Measurements from ENCODE around the gene KCNN3. TPM values are rescaled to one million over a fixed set of nuclear protein-coding genes. Genes with fewer than 3 reads are reported as not detected.
A peak's percentile ranks its signal among the peaks of the same experiment; 100 is the strongest.

The KCNN3 gene
- total RNA-seq, 1 experiment from 2014 or later: 0.26 TPM

- Histone ChIP-seq H3K9me2 (replicated peaks; ENCODE audit: low read length) (no peaks in the 10 kb centered on the region), H3K27ac (ENCODE audit: low read length) (no peak overlapping the region), H3K9me3 (ENCODE audit: low read length) (no peaks in the 10 kb centered on the region), H3K27me3 (ENCODE audit: low read length) (peaks cover 65% of the 10 kb centered on the region), H2AFZ (ENCODE audit: low read length) (no peak overlapping the region), H3K9ac (ENCODE audit: low read length) (no peak overlapping the region), H4K20me1 (ENCODE audit: low read length) (no peaks in the 10 kb centered on the region), H3K4me1 (ENCODE audit: insufficient read depth, low read length) (no peaks in the 10 kb centered on the region), H3F3A (ENCODE audit: low read length, unreplicated experiment) (no peaks in the 10 kb centered on the region), H3K4me3 (ENCODE audit: low read length) (no peak overlapping the region), H3K79me2 (ENCODE audit: low read length) (no peaks in the 10 kb centered on the region), H3K4me2 (ENCODE audit: low read length) (no peak overlapping the region), H3K36me3 (ENCODE audit: low read depth, low read length) (no peaks in the 10 kb centered on the region)
- ATAC-seq: no peak
- intact Hi-C loops (cut with micrococcal nuclease): no loop called here
- BruUV-seq (replicated peaks): no TSS peak
- POLR2A ChIA-PET (ENCODE audit: unreplicated experiment): no interaction called here
- TF ChIP-seq EZH2phosphoT487 (IDR thresholded peaks at IDR 0.05; ENCODE audit: borderline replicate concordance, low read length): no peak
- TF ChIP-seq, protein P1, sequence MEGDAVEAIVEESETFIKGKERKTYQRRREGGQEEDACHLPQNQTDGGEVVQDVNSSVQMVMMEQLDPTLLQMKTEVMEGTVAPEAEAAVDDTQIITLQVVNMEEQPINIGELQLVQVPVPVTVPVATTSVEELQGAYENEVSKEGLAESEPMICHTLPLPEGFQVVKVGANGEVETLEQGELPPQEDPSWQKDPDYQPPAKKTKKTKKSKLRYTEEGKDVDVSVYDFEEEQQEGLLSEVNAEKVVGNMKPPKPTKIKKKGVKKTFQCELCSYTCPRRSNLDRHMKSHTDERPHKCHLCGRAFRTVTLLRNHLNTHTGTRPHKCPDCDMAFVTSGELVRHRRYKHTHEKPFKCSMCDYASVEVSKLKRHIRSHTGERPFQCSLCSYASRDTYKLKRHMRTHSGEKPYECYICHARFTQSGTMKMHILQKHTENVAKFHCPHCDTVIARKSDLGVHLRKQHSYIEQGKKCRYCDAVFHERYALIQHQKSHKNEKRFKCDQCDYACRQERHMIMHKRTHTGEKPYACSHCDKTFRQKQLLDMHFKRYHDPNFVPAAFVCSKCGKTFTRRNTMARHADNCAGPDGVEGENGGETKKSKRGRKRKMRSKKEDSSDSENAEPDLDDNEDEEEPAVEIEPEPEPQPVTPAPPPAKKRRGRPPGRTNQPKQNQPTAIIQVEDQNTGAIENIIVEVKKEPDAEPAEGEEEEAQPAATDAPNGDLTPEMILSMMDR (conservative IDR thresholded peaks at IDR 0.05; ENCODE audit: low read depth, low read length): peak; percentile 52
- DNase-seq: peak; percentile 23
- CTCF ChIA-PET: no interaction called here
Measured at GRCh38 chr1:154752273-154753030, 117.6 kb downstream of the KCNN3 start.

GRCh38 chr1:154751690-154752089 is 118.4 kb downstream of the KCNN3 start:
- no TSS peak for BruUV-seq (replicated peaks)
- H3K27ac ChIP-seq (ENCODE audit: low read length): no peak overlapping the region
- DNase-seq (no peak), ATAC-seq (no peak)
- no peaks in the 10 kb centered on the region for H3K4me1 ChIP-seq (ENCODE audit: insufficient read depth, low read length)
- H4K20me1 ChIP-seq (ENCODE audit: low read length): no peaks in the 10 kb centered on the region
- H3K4me3 ChIP-seq (ENCODE audit: low read length): no peak overlapping the region
- H3K36me3 ChIP-seq (ENCODE audit: low read depth, low read length): no peaks in the 10 kb centered on the region
- no peak overlapping the region for H2AFZ ChIP-seq (ENCODE audit: low read length)
- no peaks in the 10 kb centered on the region for H3K9me2 ChIP-seq (replicated peaks; ENCODE audit: low read length)
- TF ChIP-seq, protein P1 (conservative IDR thresholded peaks at IDR 0.05; ENCODE audit: low read depth, low read length): no peak
- TF ChIP-seq EZH2phosphoT487 (IDR thresholded peaks at IDR 0.05; ENCODE audit: borderline replicate concordance, low read length): no peak
- no peak for TF ChIP-seq EZH2 (IDR thresholded peaks at IDR 0.05; ENCODE audit: low read length, unreplicated experiment)
- H3K79me2 ChIP-seq (ENCODE audit: low read length): no peaks in the 10 kb centered on the region
- H3K9me3 ChIP-seq (ENCODE audit: low read length): no peaks in the 10 kb centered on the region
- H3F3A ChIP-seq (ENCODE audit: low read length, unreplicated experiment): no peaks in the 10 kb centered on the region
- POLR2A ChIA-PET (ENCODE audit: unreplicated experiment): no interaction called here
- no peak overlapping the region for H3K4me2 ChIP-seq (ENCODE audit: low read length)
- H3K9ac ChIP-seq (ENCODE audit: low read length): no peak overlapping the region
- CTCF ChIA-PET: no interaction called here
- intact Hi-C loops (cut with micrococcal nuclease): no loop called here
- H3K27me3 ChIP-seq (ENCODE audit: low read length): peaks cover 73% of the 10 kb centered on the region
